Measurements from ENCODE around the gene DAB2IP. TPM values are rescaled to one million over a fixed set of nuclear protein-coding genes. Genes with fewer than 3 reads are reported as not detected.

Gene DAB2IP
- total RNA-seq, 2 donors from 2014 or later, result 0.06 to 0.18 TPM

DNA sequence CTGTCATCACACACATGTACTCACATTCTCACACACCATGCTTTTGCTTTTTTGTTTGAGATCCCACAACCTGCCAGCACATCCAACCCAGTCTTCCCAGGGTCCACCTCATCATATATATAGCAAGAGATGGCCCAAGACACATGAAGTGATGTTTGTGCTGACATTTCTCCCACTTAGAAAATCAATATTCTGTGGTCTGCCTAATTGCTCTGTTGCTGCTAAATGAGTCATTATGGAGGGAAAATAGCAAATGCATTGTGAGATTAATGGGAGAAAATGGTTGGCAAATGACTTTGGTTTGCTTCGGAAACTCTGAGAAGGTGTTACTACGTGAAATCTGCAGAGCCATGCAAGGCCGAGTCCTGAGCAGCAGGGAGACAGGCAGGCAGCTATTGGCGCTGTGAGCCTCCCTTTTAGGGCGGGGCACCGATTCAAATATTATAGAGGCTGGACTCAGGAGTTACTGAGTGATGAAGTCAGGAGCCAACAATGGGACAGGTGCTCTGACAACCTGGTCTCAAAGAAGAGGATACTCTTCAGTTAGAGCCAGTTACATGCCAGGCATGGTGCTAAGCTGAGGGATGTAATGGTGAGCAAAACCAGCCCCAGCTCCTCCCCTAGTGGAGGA, 62.8 kb downstream of the DAB2IP start:
- Mint-ChIP-seq H3K36me3 (no peaks in the 10 kb centered on the region), H3K9me3 (no peaks in the 10 kb centered on the region), H3K27ac (no peak overlapping the region)
- DNase-seq (ENCODE audit: low spot score in 2 of 2), result no peak
- no peak for ATAC-seq

- ATAC-seq (no peak), DNase-seq (ENCODE audit: low spot score in 2 of 2) (no peak)
- no peaks in the 10 kb centered on the region for H3K36me3 Mint-ChIP-seq
- H3K27ac Mint-ChIP-seq, result no peak overlapping the region
- H3K9me3 Mint-ChIP-seq, result no peaks in the 10 kb centered on the region
These were observed 63.4 kb downstream of the DAB2IP start for GRCh38 chr9:121714873-121715272.

- H3K27ac Mint-ChIP-seq, result no peak overlapping the region
- DNase-seq (ENCODE audit: low spot score in 2 of 2) (no peak), ATAC-seq (no peak)
- H3K9me3 Mint-ChIP-seq, result no peaks in the 10 kb centered on the region
- H3K36me3 Mint-ChIP-seq, result no peaks in the 10 kb centered on the region
These were observed 65.9 kb downstream of the DAB2IP start for GRCh38 chr9:121717141-121717991.

DNA sequence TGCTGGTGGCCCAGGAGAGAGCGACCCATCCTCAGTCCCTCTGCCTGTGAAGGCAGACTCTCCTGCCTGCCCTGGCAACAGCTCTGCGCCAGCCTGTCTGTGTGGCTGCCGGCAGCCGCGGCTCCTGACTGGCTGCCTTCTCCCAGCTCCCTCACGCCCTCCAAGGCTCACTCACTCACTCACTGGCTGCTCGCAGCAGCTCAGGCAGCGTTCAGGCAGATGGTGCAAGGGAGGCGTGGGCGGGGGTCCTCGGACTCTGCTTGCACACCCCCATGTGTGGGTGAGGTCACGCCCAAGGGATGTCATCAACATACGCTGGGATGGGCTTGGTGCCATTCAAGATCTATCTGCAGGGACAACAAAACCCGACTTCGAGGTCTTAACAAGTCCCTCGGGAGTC, 66.7 kb downstream of the DAB2IP start:
- no peaks in the 10 kb centered on the region for H3K9me3 Mint-ChIP-seq
- H3K27ac Mint-ChIP-seq, result no peak overlapping the region
- H3K36me3 Mint-ChIP-seq, result no peaks in the 10 kb centered on the region
- ATAC-seq (no peak), DNase-seq (ENCODE audit: low spot score in 2 of 2) (no peak)

GRCh38 chr9:121718501-121718900, 67.1 kb downstream of the DAB2IP start:
- H3K27ac Mint-ChIP-seq, result no peak overlapping the region
- H3K9me3 Mint-ChIP-seq, result no peaks in the 10 kb centered on the region
- no peaks in the 10 kb centered on the region for H3K36me3 Mint-ChIP-seq
- no peak for ATAC-seq
- DNase-seq (ENCODE audit: low spot score in 2 of 2), result no peak

DNA sequence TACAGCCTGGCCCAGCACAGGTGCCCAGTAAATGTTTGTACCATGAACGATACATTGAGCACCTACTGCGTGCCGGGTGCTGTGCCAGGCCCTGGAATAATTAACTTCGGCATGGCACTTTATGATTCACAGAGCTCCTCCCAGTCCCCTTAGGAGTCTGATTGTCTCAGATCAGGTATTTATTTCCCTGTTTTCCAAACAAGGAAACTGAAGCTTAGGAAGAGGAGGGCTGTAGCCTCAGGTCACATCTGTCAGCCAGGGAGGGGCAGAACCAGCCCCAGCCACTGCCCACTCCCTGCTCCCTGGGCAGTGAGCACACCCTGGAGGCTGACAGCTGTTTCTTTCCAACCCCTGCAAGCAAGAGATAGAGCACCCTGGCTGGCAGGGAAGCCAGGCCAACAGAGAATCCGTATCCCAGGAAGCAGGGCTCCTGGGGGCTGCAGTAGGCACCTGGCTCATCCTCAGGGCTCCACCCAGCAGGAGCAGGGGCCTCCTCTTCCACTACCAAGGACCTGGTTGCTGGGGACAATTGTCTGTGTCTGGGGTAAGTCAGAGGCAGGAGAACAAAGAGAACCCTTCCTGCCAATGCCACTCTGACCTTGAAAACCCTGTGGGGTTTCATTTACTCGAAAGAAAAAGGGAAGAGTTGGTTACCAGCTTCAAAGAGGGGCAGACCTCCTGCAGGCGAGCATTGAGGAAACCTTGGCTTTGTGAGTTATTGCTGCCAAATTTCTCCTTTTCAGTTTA, 69.0 kb downstream of the DAB2IP start:
- no peak for ATAC-seq

GRCh38 chr9:121721058-121721350, 69.6 kb downstream of the DAB2IP start:
- Mint-ChIP-seq H3K36me3 (no peaks in the 10 kb centered on the region), H3K9me3 (no peaks in the 10 kb centered on the region), H3K27ac (no peak overlapping the region)
- ATAC-seq (no peak), DNase-seq (ENCODE audit: low spot score in 2 of 2) (no peak)

More for the DNA sequence above, 69.0 kb downstream of the DAB2IP start:
- Mint-ChIP-seq H3K36me3 (no peaks in the 10 kb centered on the region), H3K9me3 (no peaks in the 10 kb centered on the region), H3K27ac (no peak overlapping the region)
- no peak for DNase-seq (ENCODE audit: low spot score in 2 of 2)

- H3K9me3 Mint-ChIP-seq, result no peaks in the 10 kb centered on the region
- no peak overlapping the region for H3K27ac Mint-ChIP-seq
- no peaks in the 10 kb centered on the region for H3K36me3 Mint-ChIP-seq
- no peak for ATAC-seq
- no peak for DNase-seq (ENCODE audit: low spot score in 2 of 2)
These were observed 70.3 kb downstream of the DAB2IP start for GRCh38 chr9:121721770-121722169.

- DNase-seq (ENCODE audit: low spot score in 2 of 2), result no peak
- ATAC-seq, result no peak
- Mint-ChIP-seq H3K36me3 (no peaks in the 10 kb centered on the region), H3K9me3 (no peaks in the 10 kb centered on the region), H3K27ac (no peak overlapping the region)
These were observed 73.8 kb downstream of the DAB2IP start for GRCh38 chr9:121725008-121725775.

DNA sequence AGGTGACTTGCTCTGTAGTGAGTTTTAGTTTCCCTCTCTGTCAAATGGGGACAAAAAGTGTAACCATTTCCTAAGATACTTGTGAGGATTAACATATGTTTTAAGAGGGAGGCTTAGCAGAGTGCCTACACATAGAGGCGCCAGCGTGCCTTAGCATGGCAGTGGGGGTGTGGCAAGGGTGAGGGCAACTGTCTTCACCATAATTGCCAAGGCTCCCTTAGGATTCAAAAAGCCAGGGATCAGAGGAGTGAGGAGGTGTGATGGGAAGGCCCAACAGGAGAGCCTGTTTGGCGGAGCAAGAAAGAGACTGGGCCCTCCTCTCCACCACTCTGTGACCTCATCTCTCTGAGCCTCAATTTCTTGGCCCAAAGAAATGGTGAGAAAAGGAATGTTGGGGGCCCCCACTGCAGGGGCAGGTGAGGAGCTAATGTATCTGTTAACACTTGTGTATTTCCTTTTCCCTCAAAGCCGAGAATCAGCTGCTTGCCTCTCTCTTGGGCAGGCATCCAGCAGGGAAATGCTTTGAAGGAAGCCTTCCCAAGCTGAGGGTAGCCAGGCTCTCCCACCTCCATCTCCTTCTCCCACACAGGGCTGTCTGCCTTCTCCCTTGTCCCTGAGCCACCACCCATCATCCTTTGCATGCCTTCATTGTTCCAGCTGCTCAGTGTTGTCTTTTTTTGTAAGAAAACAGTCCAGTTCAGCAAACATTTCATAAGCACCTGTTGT, 76.0 kb downstream of the DAB2IP start:
- no peak for ATAC-seq
- DNase-seq (ENCODE audit: low spot score in 2 of 2), result no peak
- Mint-ChIP-seq H3K9me3 (no peaks in the 10 kb centered on the region), H3K27ac (no peak overlapping the region), H3K36me3 (no peaks in the 10 kb centered on the region)

GRCh38 chr9:121728916-121729315, 77.5 kb downstream of the DAB2IP start:
- Mint-ChIP-seq H3K27ac (no peak overlapping the region), H3K36me3 (no peaks in the 10 kb centered on the region), H3K9me3 (no peaks in the 10 kb centered on the region)
- DNase-seq (ENCODE audit: low spot score in 2 of 2) (no peak), ATAC-seq (no peak)

DNA sequence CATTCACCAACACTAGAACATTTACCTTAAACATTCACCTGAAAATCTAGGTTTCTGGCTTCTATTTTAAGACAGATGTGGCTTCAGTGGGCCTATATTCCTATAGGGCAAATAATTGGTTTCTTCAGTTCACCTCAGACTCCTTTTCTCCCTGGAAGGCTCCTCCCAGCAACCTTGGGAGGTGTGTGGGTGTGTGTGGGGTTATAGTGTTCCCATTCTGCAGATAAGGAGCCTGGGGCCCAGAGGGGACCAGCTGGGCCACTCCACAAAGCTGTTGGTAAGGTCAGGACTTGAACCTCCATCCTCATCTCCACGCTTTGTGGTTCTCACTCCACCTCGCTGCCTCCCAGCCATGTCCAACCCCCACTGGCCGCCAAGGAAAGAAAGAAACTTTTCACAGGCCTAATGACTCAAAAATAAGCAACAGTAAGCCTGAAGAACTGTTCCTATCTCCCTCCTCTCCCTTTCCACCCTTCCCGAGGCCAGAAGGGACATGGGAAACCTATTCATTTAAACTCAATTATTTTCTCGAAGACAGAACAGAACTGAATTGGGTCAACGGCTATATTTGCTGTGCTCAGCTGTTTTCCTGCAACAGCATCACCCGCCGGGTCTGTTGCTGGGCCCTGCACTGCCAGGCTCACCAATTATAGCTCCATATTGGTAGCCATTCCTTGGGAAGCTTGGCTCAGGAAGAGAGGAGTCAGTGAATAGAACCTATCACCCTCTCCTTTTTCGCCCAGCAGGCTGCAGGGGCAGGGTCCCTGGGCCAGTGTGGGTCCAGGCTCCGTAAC, 78.5 kb downstream of the DAB2IP start:
- no peak overlapping the region for H3K27ac Mint-ChIP-seq
- no peak for ATAC-seq

DNA sequence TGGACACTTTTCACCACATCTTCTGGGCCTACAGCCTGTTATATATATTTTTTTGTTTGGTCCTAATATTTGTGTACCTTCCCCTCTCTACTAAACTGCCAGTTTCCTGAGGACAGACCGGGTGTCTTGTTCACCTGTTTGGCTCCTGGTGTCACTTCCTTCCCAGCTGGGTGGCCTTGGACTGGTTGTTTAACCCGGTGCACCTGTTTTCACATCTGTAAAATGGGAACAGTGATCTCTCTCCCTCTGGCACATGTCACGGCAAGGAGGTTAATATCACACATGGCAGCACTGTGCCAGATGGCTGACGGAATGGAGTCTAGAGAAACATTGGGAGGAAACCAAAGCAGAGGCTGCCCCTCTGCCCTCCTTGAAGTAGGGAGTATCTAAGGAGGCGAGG, 79.7 kb downstream of the DAB2IP start:
- DNase-seq (ENCODE audit: low spot score in 2 of 2) (no peak), ATAC-seq (no peak)
- Mint-ChIP-seq H3K36me3 (no peaks in the 10 kb centered on the region), H3K27ac (no peak overlapping the region), H3K9me3 (no peaks in the 10 kb centered on the region)

More for the DNA sequence above, 78.5 kb downstream of the DAB2IP start:
- H3K36me3 Mint-ChIP-seq, result no peaks in the 10 kb centered on the region
- DNase-seq (ENCODE audit: low spot score in 2 of 2), result no peak
- no peaks in the 10 kb centered on the region for H3K9me3 Mint-ChIP-seq

- DNase-seq (ENCODE audit: low spot score in 2 of 2), result no peak
- Mint-ChIP-seq H3K36me3 (no peaks in the 10 kb centered on the region), H3K27ac (no peak overlapping the region), H3K9me3 (no peaks in the 10 kb centered on the region)
- ATAC-seq, result no peak
These were observed 80.5 kb downstream of the DAB2IP start for GRCh38 chr9:121731919-121732318.

- no peaks in the 10 kb centered on the region for H3K36me3 Mint-ChIP-seq
- DNase-seq (ENCODE audit: low spot score in 2 of 2) (no peak), ATAC-seq (no peak)
- H3K9me3 Mint-ChIP-seq, result no peaks in the 10 kb centered on the region
- no peak overlapping the region for H3K27ac Mint-ChIP-seq
These were observed 81.0 kb downstream of the DAB2IP start for GRCh38 chr9:121732389-121732788.

GRCh38 chr9:121732886-121733285, 81.5 kb downstream of the DAB2IP start:
- Mint-ChIP-seq H3K36me3 (no peaks in the 10 kb centered on the region), H3K27ac (no peak overlapping the region), H3K9me3 (no peaks in the 10 kb centered on the region)
- ATAC-seq, result no peak
- no peak for DNase-seq (ENCODE audit: low spot score in 2 of 2)
